Left lung (tissue), 10 donors: ENCODE data around the gene PTGDS. TPM values are rescaled to one million over a fixed set of nuclear protein-coding genes. Genes with fewer than 3 reads are reported as not detected.

ENCODE experiments used
- ATAC-seq: fragments of 200-7000 bp; cut with Tn5 transposase; one replicate; pipeline ENCODE4 v1.9.1; 2020; ENCODE audit warnings: moderate library complexity
- DNase-seq, 4 donors: peaks; one replicate each; pipeline ENCODE4 v3.0.0-alpha.2; 2013 to 2020
- H3K27ac ChIP-seq, 2 donors: fragments of 200-600 bp; sonication (generic) in 1 of 2; one replicate each; pipeline versions ENCODE4 v1.5.0 to v1.8.0; 2020 to 2021
- H3K27me3 ChIP-seq, 2 donors: fragments of 200-600 bp; sonication (generic) in 1 of 2; one replicate each; pipeline versions ENCODE4 v1.5.0 to v1.8.0; 2020 to 2021
- H3K36me3 ChIP-seq, 2 donors: fragments of 200-600 bp; sonication (generic) in 1 of 2; one replicate each; pipeline versions ENCODE4 v1.5.0 to v1.8.0; 2020 to 2021
- H3K4me1 ChIP-seq, 2 donors: fragments of 200-600 bp; one replicate each; pipeline ENCODE4 v1.8.0; 2021
- H3K4me3 ChIP-seq, 2 donors: fragments of 200-600 bp; sonication (generic) in 1 of 2; one replicate each; pipeline versions ENCODE4 v1.5.0 to v1.8.0; 2020 to 2021; ENCODE audit warnings: mild to moderate bottlenecking in 1 of 2
- H3K9me3 ChIP-seq, 2 donors: fragments of 200-600 bp; sonication (generic) in 1 of 2; one replicate each; pipeline versions ENCODE4 v1.5.0 to v1.8.0; 2020 to 2021
- CTCF ChIP-seq, 2 donors: fragments of 200-600 bp; sonication (generic) in 1 of 2; IDR thresholded peaks; one replicate each; pipeline versions ENCODE4 v1.5.0 to v1.8.0; 2021; ENCODE audit warnings: antibody characterized with exemption in 2 of 2
- intact Hi-C, 2 donors: fragments of 100-400 bp; cut with DNase I; formaldehyde crosslinking; loops; one replicate each; pipeline versions ENCODE4 v1.11.2 to v1.14.2; 2022
- polyA plus RNA-seq, 6 donors: library from polyadenylated mRNA; unstranded; fragments of 120-200 nt; gene quantifications; one replicate each; pipeline ENCODE4 v1.2.1, GENCODE V29; 2013; ENCODE audit not compliant: insufficient read length in 6 of 6
- total RNA-seq, 2 donors: library from RNA; stranded (reverse); fragmentation: NEBNext Ultra II Directional; extraction: Animal tissue kit (Norgen Biotek cat#: 25700); gene quantifications; one replicate each; pipeline ENCODE4 v1.2.1, GENCODE V29; 2021
- donor health status: DM: no; HTN: yes; CAD: no.
- donor health status: DM: no; HTN: no; CAD: no.

Gene PTGDS
- total and polyA plus RNA-seq, 8 donors, result 23.7 to 137 (median 37.7) TPM

- no peak for DNase-seq
- H3K27me3 ChIP-seq, result no peaks in the 10 kb centered on the region
Observed at GRCh38 chr9:137006116-137007003, 29.1 kb downstream of the PTGDS start.

GRCh38 chr9:137007108-137007815, 30.0 kb downstream of the PTGDS start:
- Histone ChIP-seq H3K9me3 (peaks cover 0 to 4% of the 10 kb centered on the region in 2 donors), H3K36me3 (peaks cover 0 to 32% of the 10 kb centered on the region in 2 donors), H3K4me1 (no peaks in the 10 kb centered on the region), H3K27ac (no peak overlapping the region), H3K4me3 (no peak overlapping the region), H3K27me3 (no peaks in the 10 kb centered on the region)
- no peak for DNase-seq
- intact Hi-C loops, result no loop called here
- ATAC-seq, result peak; percentile 64
- TF ChIP-seq CTCF (IDR thresholded peaks at IDR 0.05), result no peak

More at GRCh38 chr9:137006116-137007003, 29.1 kb downstream of the PTGDS start:
- H3K36me3 ChIP-seq, result peaks cover 0 to 23% of the 10 kb centered on the region in 2 donors
- H3K9me3 ChIP-seq, result peaks cover 0 to 4% of the 10 kb centered on the region in 2 donors
- TF ChIP-seq CTCF (IDR thresholded peaks at IDR 0.05), result no peak
- intact Hi-C loops, result no loop called here
- no peak for ATAC-seq
- H3K4me3 ChIP-seq, result no peak overlapping the region
- no peak overlapping the region for H3K27ac ChIP-seq
- H3K4me1 ChIP-seq, result peaks cover 0 to 1% of the 10 kb centered on the region in 2 donors

GRCh38 chr9:137007816-137008270, 30.5 kb downstream of the PTGDS start:
- Histone ChIP-seq H3K27ac (no peak overlapping the region), H3K4me3 (no peak overlapping the region), H3K4me1 (no peaks in the 10 kb centered on the region), H3K36me3 (peaks cover 0 to 38% of the 10 kb centered on the region in 2 donors), H3K27me3 (no peaks in the 10 kb centered on the region), H3K9me3 (peaks cover 0 to 4% of the 10 kb centered on the region in 2 donors)
- no peak for DNase-seq
- intact Hi-C loops, result no loop called here
- TF ChIP-seq CTCF (IDR thresholded peaks at IDR 0.05), result no peak
- no peak for ATAC-seq

- no peaks in the 10 kb centered on the region for H3K4me1 ChIP-seq
- no peak overlapping the region for H3K27ac ChIP-seq
- DNase-seq (no peak), ATAC-seq (no peak)
- TF ChIP-seq CTCF (IDR thresholded peaks at IDR 0.05), result no peak
- H3K4me3 ChIP-seq, result no peak overlapping the region
- H3K27me3 ChIP-seq, result no peaks in the 10 kb centered on the region
- H3K9me3 ChIP-seq, result peaks cover 0 to 4% of the 10 kb centered on the region in 2 donors
- peaks cover 0 to 43% of the 10 kb centered on the region in 2 donors for H3K36me3 ChIP-seq
- intact Hi-C loops, result no loop called here
Observed at GRCh38 chr9:137008312-137008711, 31.0 kb downstream of the PTGDS start.

GRCh38 chr9:137009217-137009616, 31.9 kb downstream of the PTGDS start:
- Histone ChIP-seq H3K27ac (no peak overlapping the region), H3K36me3 (peaks cover 0 to 52% of the 10 kb centered on the region in 2 donors), H3K4me1 (no peaks in the 10 kb centered on the region), H3K4me3 (no peak overlapping the region), H3K27me3 (no peaks in the 10 kb centered on the region), H3K9me3 (peaks cover 0 to 4% of the 10 kb centered on the region in 2 donors)
- intact Hi-C loops, result no loop called here
- TF ChIP-seq CTCF (IDR thresholded peaks at IDR 0.05), result no peak
- DNase-seq (no peak), ATAC-seq (no peak)
